GM18867 (cell line): ENCODE measurements around the gene AMHR2.

Experiments used
- ATAC-seq: cut with Tn5 transposase; IDR thresholded peaks from one replicate; pipeline ENCODE4 v1.9.1; 2021; ENCODE audit warnings: mild to moderate bottlenecking, moderate library complexity; ENCODE audit not compliant: unreplicated experiment

Gene AMHR2

GRCh38 chr12:53452159-53453077, 28.8 kb downstream of the AMHR2 start:
- ATAC-seq, result peak; percentile 34

- ATAC-seq, result no peak
Measured at GRCh38 chr12:53453953-53454640, 30.4 kb downstream of the AMHR2 start.

GRCh38 chr12:53454707-53455106, 31.1 kb downstream of the AMHR2 start:
- ATAC-seq, result no peak

- ATAC-seq, result no peak
Measured at GRCh38 chr12:53456654-53457366, 33.2 kb downstream of the AMHR2 start.

- no peak for ATAC-seq
Measured at GRCh38 chr12:53459097-53459496, 35.4 kb downstream of the AMHR2 start.

- no peak for ATAC-seq
Measured at GRCh38 chr12:53461059-53461458, 37.4 kb downstream of the AMHR2 start.

- ATAC-seq, result no peak
Measured at GRCh38 chr12:53461591-53461990, 37.9 kb downstream of the AMHR2 start.

GRCh38 chr12:53462935-53463334, 39.3 kb downstream of the AMHR2 start:
- ATAC-seq, result no peak

- ATAC-seq, result no peak
Measured at GRCh38 chr12:53463802-53464560, 40.3 kb downstream of the AMHR2 start.

GRCh38 chr12:53464685-53465418, 41.2 kb downstream of the AMHR2 start:
- ATAC-seq, result no peak

- no peak for ATAC-seq
Measured at GRCh38 chr12:53465679-53466078, 42.0 kb downstream of the AMHR2 start.

GRCh38 chr12:53466640-53467039, 43.0 kb downstream of the AMHR2 start:
- ATAC-seq, result no peak

- no peak for ATAC-seq
Measured at GRCh38 chr12:53467082-53467481, 43.4 kb downstream of the AMHR2 start.

- no peak for ATAC-seq
Measured at GRCh38 chr12:53467880-53468279, 44.2 kb downstream of the AMHR2 start.

- no peak for ATAC-seq
Measured at GRCh38 chr12:53468282-53468681, 44.6 kb downstream of the AMHR2 start.

- ATAC-seq, result no peak
Measured at GRCh38 chr12:53472056-53472582, 48.5 kb downstream of the AMHR2 start.

- ATAC-seq, result no peak
Measured at GRCh38 chr12:53474077-53474476, 50.4 kb downstream of the AMHR2 start.

GRCh38 chr12:53474819-53475218, 51.2 kb downstream of the AMHR2 start:
- no peak for ATAC-seq

- ATAC-seq, result no peak
Measured at GRCh38 chr12:53476769-53477209, 53.1 kb downstream of the AMHR2 start.

- ATAC-seq, result no peak
Measured at GRCh38 chr12:53478865-53479264, 55.2 kb downstream of the AMHR2 start.
